A549 (cell line): ENCODE results near the gene PCDHB7. TPM values are rescaled to one million over a fixed set of nuclear protein-coding genes. Genes with fewer than 3 reads are reported as not detected.
A peak's percentile ranks its signal among the peaks of the same experiment; 100 is the strongest.
"Not testable (repeated sequence)": the region's sequence is repeated elsewhere in the genome, so short reads cannot be mapped to it uniquely, and the experiment has no call there.

ENCODE experiments used
- ATAC-seq, 2 experiments: fragments of 200-7000 bp in 1 of 2; fragments of >200 bp in 1 of 2; cut with Nextera tagmentation in 1 of 2; cut with Tn5 transposase in 1 of 2; 3 replicates each; pipeline versions ENCODE4 v1.8.0 to v1.9.1; 2018 to 2020; ENCODE audit warnings: mild to moderate bottlenecking in 1 of 2, moderate library complexity in 1 of 2
- CTCF ChIA-PET: fragments of 300-600 bp; sonication (Branson Sonifier 250); formaldehyde crosslinking; extraction: SDS; loops from one replicate; lab custom pipeline; 2021; ENCODE audit warnings: antibody characterized with exemption, inconsistent platforms; lab: Yijun Ruan, JAX
- POLR2A ChIA-PET: fragments of 350-600 bp; formaldehyde crosslinking; extraction: SDS; loops from one replicate; lab custom pipeline; 2021; ENCODE audit warnings: antibody characterized with exemption, inconsistent platforms; lab: Yijun Ruan, JAX
- DNase-seq, 2 experiments: peaks; one replicate each; pipeline versions ENCODE4 v3.0.0 to v3.0.0-alpha.2; 2011 to 2016; ENCODE audit warnings: low read depth in 1 of 2, low spot score in 1 of 2
- FAIRE-seq: peaks from 2 replicates; lab custom pipeline; 2011; peaks lifted over from hg19 to GRCh38; lab: Jason Lieb, UNC
- H3K27ac ChIP-seq, 2 experiments: fragments of >200 bp; sonication (Bioruptor Twin); formaldehyde crosslinking; 3 replicates each; pipeline ENCODE4 v1.5.1; 2016 to 2017
- H3K4me1 ChIP-seq: fragments of >200 bp; sonication (Bioruptor Twin); formaldehyde crosslinking; 3 replicates; pipeline ENCODE4 v1.6.1; 2016
- H3K4me2 ChIP-seq: fragments of >200 bp; sonication (Bioruptor Twin); formaldehyde crosslinking; 3 replicates; pipeline ENCODE4 v1.6.1; 2016
- H3K4me3 ChIP-seq: fragments of >200 bp; sonication (Bioruptor Twin); formaldehyde crosslinking; 3 replicates; pipeline ENCODE4 v1.5.1; 2016
- H3K9me3 ChIP-seq: fragments of >200 bp; sonication (Bioruptor Twin); formaldehyde crosslinking; 3 replicates; pipeline ENCODE4 v1.6.1; 2016
- EP300 ChIP-seq, 2 experiments: fragments of >200 bp; sonication (Bioruptor Twin); formaldehyde crosslinking; IDR thresholded peaks; 2 replicates in 1 of 2; 3 replicates in 1 of 2; pipeline ENCODE4 v1.6.1; 2016 to 2017
- GATA3 ChIP-seq: IDR thresholded peaks from 2 replicates; pipeline ENCODE4 v1.6.1; 2012; ENCODE audit warnings: borderline replicate concordance
- HOXA7 ChIP-seq: fragments of 250-450 bp; sonication (Bioruptor Pico); IDR thresholded peaks from 2 replicates; pipeline ENCODE4 v1.5.0; 2020; ENCODE audit warnings: mild to moderate bottlenecking, moderate library complexity
- HOXB13 ChIP-seq: fragments of 250-450 bp; sonication (Bioruptor Pico); IDR thresholded peaks from 2 replicates; pipeline ENCODE4 v1.5.0; 2020; ENCODE audit warnings: low read depth, mild to moderate bottlenecking, moderate library complexity
- KDM1A ChIP-seq: fragments of 200-600 bp; sonication (generic); IDR thresholded peaks from 2 replicates; pipeline ENCODE4 v1.6.1; 2016; ENCODE audit warnings: low read depth, mild to moderate bottlenecking
- NR3C1 ChIP-seq: fragments of >200 bp; sonication (Bioruptor Twin); formaldehyde crosslinking; IDR thresholded peaks from 3 replicates; pipeline ENCODE4 v1.6.1; 2017
- RAD21 ChIP-seq, 2 experiments: fragments of >200 bp in 1 of 2; sonication (Bioruptor Twin) in 1 of 2; formaldehyde crosslinking in 1 of 2; IDR thresholded peaks in 1 of 2; conservative IDR thresholded peaks in 1 of 2; 2 replicates in 1 of 2; 3 replicates in 1 of 2; pipeline ENCODE4 v1.6.1; 2012 to 2018; ENCODE audit warnings: inconsistent platforms in 1 of 2
- RARB ChIP-seq: fragments of 250-450 bp; sonication (Bioruptor Pico); IDR thresholded peaks from 2 replicates; pipeline ENCODE4 v1.8.0; 2021; ENCODE audit warnings: mild to moderate bottlenecking, moderate library complexity
- ZSCAN20 ChIP-seq: fragments of 250-450 bp; sonication (Bioruptor Pico); IDR thresholded peaks from 2 replicates; pipeline ENCODE4 v1.8.0; 2022; ENCODE audit warnings: mild to moderate bottlenecking, moderate library complexity
- WGBS: methylation state at CpG from one replicate; pipeline ENCODE4 v1.1.6; 2017; ENCODE audit errors: missing lambda C conversion rate; 5-methylcytosine and 5-hydroxymethylcytosine counted together
- polyA plus RNA-seq, 4 experiments: library from polyadenylated mRNA; depleted of rRNA in 3 of 4; stranded (reverse); fragments of >200 nt; fragmentation: RNase III in 1 of 4; extraction: RNeasy Plus Mini Kit Qiagen cat#74134 plus additional on column Dnase treatment in 1 of 4; gene quantifications; 2 replicates in 3 of 4; 3 replicates in 1 of 4; pipeline ENCODE4 v1.2.3, GENCODE V29; 2011 to 2017
- TF ChIP-seq, protein P1 (sequence below): fragments of >200 bp; sonication (Bioruptor Twin); formaldehyde crosslinking; IDR thresholded peaks from 3 replicates; pipeline ENCODE4 v1.5.1; 2016

PCDHB7 gene
- polyA plus RNA-seq, 2 of the 4 experiments (the other 2 are of a cell fraction), result 0.03 to 0.08 TPM

DNA sequence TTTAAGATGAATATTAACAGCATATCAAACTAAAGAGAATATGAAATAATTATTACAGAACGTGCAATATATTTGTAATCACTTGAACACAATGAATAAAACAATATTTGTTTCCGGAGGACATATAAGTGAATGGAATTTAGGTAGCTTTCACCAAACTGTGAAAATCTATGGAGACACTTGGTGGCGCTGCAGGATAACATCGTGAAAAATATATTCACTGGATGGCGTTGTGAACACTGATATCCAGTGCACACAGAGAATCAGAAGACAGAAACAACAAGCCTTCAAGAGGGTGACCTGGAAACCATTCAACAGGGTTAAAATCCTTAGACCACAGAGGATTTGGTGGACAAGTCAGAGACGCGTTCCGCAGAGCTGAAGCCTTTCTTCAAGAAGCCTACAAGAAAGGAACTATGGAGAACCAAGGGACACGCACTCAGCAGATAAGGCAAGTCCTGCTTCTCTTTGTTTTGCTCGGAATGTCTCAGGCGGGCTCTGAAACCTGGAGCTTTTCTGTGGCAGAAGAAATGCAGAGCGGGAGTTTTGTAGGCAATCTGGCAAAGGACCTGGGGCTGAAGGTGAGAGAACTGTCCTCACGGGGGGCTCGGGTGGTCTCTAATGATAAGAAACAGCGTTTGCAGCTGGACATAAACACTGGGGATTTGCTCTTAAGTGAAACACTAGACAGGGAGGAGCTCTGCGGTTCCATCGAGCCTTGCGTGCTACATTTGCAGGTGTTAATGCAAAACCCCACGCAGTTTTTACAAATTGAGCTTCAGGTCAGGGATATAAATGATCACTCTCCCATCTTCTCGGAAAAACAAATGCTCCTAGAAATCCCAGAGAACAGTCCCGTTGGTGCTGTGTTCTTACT, 27.2 kb downstream of the PCDHB7 start, which contains the start of gene PCDHB11:
TSS of gene PCDHB11 (plus strand) at position 269 of the 877 bp plus-strand sequence. CDS start at position 417, 148 bp downstream.
- DNase-seq (peak; percentile 6 to 39), ATAC-seq (peak; percentile 68 to 78; a peak in 5 of 6 replicates), FAIRE-seq (no peak)
- ChIA-PET POLR2A (interaction anchor here (1.0 kb wide), 1 partner anchor 121 kb away, joined by 3 read pairs; the partner anchor contains the start of gene TAF7), CTCF (interaction anchor here (0.6 to 2.6 kb wide), 27 partner anchors 8 to 745 kb away, joined by 3 to 11 read pairs (median 4); partner anchors contain the start of genes HDAC3, PCDHB14, PCDHB16 and PCDHB9)
- Histone ChIP-seq H3K4me1 (no peaks in the 10 kb centered on the region), H3K4me3 (peak within 1 kb of the TSS; percentile 30; the same call in 2 of the 3 replicates), H3K27ac (no peak within 1 kb of the TSS), H3K9me3 (peaks cover 12% of the 10 kb centered on the region), H3K4me2 (peak within 1 kb of the TSS; percentile 54)
- 13% methylated on average over 21 of the region's 21 CpGs for WGBS
- TF ChIP-seq GATA3, result no peak
- no peak for TF ChIP-seq HOXB13 (CRISPR knock-in tag)
- TF ChIP-seq NR3C1, result no peak
- no peak for TF ChIP-seq KDM1A
- no peak for TF ChIP-seq RARB
- no peak for TF ChIP-seq HOXA7 (CRISPR knock-in tag)
- TF ChIP-seq, protein P1, sequence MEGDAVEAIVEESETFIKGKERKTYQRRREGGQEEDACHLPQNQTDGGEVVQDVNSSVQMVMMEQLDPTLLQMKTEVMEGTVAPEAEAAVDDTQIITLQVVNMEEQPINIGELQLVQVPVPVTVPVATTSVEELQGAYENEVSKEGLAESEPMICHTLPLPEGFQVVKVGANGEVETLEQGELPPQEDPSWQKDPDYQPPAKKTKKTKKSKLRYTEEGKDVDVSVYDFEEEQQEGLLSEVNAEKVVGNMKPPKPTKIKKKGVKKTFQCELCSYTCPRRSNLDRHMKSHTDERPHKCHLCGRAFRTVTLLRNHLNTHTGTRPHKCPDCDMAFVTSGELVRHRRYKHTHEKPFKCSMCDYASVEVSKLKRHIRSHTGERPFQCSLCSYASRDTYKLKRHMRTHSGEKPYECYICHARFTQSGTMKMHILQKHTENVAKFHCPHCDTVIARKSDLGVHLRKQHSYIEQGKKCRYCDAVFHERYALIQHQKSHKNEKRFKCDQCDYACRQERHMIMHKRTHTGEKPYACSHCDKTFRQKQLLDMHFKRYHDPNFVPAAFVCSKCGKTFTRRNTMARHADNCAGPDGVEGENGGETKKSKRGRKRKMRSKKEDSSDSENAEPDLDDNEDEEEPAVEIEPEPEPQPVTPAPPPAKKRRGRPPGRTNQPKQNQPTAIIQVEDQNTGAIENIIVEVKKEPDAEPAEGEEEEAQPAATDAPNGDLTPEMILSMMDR, result peak; percentile 38
- TF ChIP-seq RAD21 (conservative IDR thresholded peaks at IDR 0.05 in 1 of 2, IDR thresholded peaks at IDR 0.05 in 1 of 2), result peak; percentile 31 to 46; a peak in 4 of 5 replicates
- no peak for TF ChIP-seq EP300 (IDR thresholded peaks at IDR 0.05)
- no peak for TF ChIP-seq ZSCAN20

DNA sequence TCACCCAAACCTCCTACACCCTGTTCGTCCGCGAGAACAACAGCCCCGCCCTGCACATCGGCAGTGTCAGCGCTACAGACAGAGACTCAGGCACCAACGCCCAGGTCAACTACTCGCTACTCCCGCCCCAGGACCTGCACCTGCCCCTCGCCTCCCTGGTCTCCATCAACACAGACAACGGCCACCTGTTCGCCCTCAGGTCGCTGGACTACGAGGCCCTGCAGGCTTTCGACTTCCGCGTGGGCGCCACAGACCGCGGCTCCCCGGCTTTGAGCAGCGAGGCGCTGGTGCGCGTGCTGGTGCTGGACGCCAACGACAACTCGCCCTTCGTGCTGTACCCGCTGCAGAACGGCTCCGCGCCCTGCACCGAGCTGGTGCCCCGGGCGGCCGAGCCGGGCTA, 28.7 kb downstream of the PCDHB7 start:
- H3K4me1 ChIP-seq, POLR2A ChIA-PET, H3K27ac ChIP-seq, DNase-seq, H3K9me3 ChIP-seq, ATAC-seq, H3K4me2 ChIP-seq, H3K4me3 ChIP-seq, FAIRE-seq, CTCF ChIA-PET: not testable (repeated sequence)
- WGBS, result 70% methylated on average over 25 of the region's 38 CpGs

DNA sequence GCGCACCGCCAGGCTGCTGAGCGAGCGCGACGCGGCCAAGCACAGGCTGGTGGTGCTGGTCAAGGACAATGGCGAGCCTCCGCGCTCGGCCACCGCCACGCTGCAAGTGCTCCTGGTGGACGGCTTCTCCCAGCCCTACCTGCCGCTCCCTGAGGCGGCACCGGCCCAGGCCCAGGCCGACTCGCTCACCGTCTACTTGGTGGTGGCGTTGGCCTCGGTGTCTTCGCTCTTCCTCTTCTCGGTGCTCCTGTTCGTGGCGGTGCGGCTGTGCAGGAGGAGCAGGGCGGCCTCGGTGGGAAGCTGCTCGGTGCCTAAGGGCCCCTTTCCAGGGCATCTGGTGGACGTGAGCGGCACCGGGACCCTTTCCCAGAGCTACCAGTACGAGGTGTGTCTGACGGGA, 29.2 kb downstream of the PCDHB7 start:
- H3K4me1 ChIP-seq, H3K4me2 ChIP-seq, H3K4me3 ChIP-seq, FAIRE-seq, H3K27ac ChIP-seq, POLR2A ChIA-PET, H3K9me3 ChIP-seq, ATAC-seq, DNase-seq: not testable (repeated sequence)
- CTCF ChIA-PET, result interaction anchor here (1.5 to 1.6 kb wide), 3 partner anchors 148 to 362 kb away, joined by 3 to 4 read pairs (median 3); partner anchors contain the start of gene PCDHGB1
- 69% methylated on average over 21 of the region's 35 CpGs for WGBS

DNA sequence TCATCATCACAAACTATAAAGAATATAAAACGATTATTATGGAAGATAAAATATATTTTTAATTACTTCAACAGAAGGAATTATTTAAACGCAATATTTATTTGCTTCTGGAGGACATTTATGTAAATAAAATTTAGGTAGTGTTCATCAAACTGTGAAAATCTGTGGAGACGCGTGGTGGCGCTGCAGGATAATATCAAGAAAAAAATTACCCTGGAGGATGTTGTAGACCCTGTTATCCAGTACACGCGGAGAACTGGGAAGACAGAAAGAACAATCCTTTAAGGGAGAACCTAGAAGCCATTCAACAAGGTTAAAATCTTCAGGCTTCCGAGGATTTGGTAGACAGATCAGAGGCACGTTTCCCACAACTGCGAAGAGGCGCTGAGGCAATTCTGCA, 36.0 kb downstream of the PCDHB7 start, which contains the start of gene PCDHB12:
TSS of gene PCDHB12 (plus strand) at position 242 of the 400 bp plus-strand sequence. CDS start 189 bp downstream, outside the sequence.
- 6% methylated on average over 11 of the region's 11 CpGs for WGBS
- TF ChIP-seq, protein P1, result 0 out of 3 replicates have a peak, but pooled peaks have one; percentile 11
- no peak for TF ChIP-seq HOXA7 (CRISPR knock-in tag)
- Histone ChIP-seq H3K27ac (no peak within 1 kb of the TSS), H3K9me3 (peaks cover 8% of the 10 kb centered on the region; the same call in 2 of the 3 replicates), H3K4me3 (no peak within 1 kb of the TSS), H3K4me2 (no peak within 1 kb of the TSS), H3K4me1 (no peaks in the 10 kb centered on the region)
- FAIRE-seq (no peak), ATAC-seq (no peak), DNase-seq (peak in 1 of 2 experiments; percentile 9)
- POLR2A ChIA-PET, result no interaction called here
- CTCF ChIA-PET, result interaction anchor here (0.7 to 1.3 kb wide), 7 partner anchors 9 to 349 kb away, joined by 3 to 5 read pairs (median 3); partner anchors contain the start of genes PCDHB11 and PCDHB6

DNA sequence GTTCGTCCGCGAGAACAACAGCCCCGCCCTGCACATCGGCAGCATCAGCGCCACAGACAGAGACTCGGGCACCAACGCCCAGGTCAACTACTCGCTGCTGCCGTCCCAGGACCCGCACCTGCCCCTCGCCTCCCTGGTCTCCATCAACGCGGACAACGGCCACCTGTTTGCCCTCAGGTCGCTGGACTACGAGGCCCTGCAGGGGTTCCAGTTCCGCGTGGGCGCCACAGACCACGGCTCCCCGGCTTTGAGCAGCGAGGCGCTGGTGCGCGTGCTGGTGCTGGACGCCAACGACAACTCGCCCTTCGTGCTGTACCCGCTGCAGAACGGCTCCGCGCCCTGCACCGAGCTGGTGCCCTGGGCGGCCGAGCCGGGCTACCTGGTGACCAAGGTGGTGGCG, 37.8 kb downstream of the PCDHB7 start:
- FAIRE-seq, POLR2A ChIA-PET, DNase-seq, ATAC-seq, H3K4me1 ChIP-seq, H3K4me2 ChIP-seq, H3K9me3 ChIP-seq, CTCF ChIA-PET, H3K27ac ChIP-seq, H3K4me3 ChIP-seq: not testable (repeated sequence)
- WGBS, result 74% methylated on average over 14 of the region's 39 CpGs

DNA sequence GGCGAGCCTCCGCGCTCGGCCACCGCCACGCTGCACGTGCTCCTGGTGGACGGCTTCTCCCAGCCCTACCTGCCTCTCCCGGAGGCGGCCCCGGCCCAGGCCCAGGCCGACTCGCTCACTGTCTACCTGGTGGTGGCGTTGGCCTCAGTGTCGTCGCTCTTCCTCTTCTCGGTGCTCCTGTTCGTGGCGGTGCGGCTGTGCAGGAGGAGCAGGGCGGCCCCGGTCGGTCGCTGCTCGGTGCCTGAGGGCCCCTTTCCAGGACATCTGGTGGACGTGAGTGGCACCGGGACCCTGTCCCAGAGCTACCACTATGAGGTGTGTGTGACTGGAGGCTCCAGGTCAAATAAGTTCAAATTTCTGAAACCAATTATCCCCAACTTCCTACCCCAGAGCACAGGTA, 38.4 kb downstream of the PCDHB7 start:
- FAIRE-seq, CTCF ChIA-PET: not testable (repeated sequence)
- 40% methylated on average over 1 of the region's 27 CpGs for WGBS

More for the DNA sequence above, 38.4 kb downstream of the PCDHB7 start:
- H3K4me1 ChIP-seq, H3K9me3 ChIP-seq, H3K27ac ChIP-seq, DNase-seq, H3K4me2 ChIP-seq, POLR2A ChIA-PET, H3K4me3 ChIP-seq, ATAC-seq: not testable (repeated sequence)
